NK-92 (cell line): ENCODE measurements around the gene C1orf159.

Source experiments
- DNase-seq: peaks from one replicate; lab custom pipeline; 2025; ENCODE audit not compliant: unreplicated experiment; lab: John Stamatoyannopoulos, UW

Gene C1orf159

DNA sequence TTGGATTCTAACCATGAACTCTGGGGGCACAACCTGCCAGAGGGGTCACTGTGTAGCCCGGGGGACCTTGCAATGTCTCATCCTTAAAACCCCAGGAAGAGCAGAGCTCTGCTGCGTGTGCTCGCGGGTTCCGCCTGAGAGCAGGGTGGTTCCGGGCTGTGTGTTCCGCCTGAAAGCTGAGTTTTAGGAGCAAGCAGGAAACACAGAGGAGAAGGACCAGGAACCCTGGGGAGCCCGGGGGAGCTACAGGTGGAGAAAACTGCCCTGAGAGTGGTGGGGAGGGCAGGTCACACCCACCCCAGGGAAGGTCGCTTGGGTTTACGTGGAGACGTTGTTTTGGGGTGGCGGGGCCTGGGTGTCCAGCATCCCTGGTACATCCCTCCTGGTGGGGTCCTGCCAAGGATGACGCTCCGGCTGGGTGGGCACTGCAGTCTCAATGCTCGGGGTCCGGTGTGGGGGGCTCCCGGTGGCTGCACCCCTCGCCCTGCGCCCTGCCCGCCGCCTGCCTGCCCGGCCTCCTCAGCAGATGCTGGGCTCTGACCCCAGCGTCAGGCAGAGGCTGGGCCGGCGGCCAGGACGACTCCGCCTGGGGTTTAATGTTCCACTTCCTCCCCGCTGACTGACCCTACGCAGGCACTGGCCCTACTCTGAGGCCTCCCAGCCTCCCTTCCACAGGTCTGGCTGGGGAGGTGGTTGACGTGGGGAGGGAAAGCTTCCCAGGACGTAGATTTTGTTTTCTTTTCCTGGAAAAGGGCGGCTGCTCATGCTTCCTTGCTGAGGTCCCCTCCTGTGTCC lies 17.3 kb upstream of the C1orf159 start:
- no peak for DNase-seq

DNA sequence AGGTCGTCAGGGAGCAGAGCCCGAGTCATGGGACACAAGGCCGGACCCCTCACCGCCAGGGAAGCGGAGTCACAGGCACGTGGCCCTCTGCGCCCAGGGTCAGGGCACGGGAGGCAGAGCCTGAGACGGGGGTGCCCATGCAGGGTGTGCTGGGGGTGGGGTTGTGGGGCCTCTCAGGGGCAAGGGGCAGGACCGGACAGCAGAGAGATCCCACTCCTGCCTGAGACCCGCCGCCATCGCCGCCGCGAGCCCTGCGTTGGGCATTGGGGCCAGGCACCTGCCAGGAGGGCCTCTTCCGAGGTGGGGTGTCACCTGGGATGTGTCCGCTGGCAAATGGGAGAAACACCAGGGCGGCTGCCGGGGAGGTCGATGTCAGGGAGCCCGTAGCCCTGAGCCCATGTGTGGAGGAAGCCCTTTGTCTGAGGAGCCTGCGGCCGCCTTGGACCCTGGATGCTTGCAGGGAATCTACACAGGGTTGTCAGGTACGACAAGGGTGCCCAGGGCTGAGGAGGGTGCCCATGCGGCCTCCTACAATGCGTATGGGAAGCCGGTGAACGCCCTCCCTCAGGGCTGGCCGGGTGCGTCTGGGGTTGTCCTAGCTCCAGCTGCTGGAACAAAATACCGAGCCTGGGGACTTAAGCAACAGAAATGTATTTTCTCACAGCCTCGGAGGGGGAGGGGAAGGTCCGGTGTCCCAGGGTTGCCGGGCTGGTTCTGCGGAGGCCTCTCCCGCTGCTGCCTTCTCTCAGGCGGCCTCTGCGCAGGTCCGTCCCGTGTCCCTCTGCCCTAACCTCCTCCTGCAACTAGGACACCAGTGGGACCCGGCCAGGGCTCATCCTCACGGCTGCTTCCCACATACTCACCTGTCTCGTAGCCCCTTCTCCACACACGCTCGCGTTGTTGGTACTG lies 16.4 kb upstream of the C1orf159 start:
- DNase-seq = no peak

DNA sequence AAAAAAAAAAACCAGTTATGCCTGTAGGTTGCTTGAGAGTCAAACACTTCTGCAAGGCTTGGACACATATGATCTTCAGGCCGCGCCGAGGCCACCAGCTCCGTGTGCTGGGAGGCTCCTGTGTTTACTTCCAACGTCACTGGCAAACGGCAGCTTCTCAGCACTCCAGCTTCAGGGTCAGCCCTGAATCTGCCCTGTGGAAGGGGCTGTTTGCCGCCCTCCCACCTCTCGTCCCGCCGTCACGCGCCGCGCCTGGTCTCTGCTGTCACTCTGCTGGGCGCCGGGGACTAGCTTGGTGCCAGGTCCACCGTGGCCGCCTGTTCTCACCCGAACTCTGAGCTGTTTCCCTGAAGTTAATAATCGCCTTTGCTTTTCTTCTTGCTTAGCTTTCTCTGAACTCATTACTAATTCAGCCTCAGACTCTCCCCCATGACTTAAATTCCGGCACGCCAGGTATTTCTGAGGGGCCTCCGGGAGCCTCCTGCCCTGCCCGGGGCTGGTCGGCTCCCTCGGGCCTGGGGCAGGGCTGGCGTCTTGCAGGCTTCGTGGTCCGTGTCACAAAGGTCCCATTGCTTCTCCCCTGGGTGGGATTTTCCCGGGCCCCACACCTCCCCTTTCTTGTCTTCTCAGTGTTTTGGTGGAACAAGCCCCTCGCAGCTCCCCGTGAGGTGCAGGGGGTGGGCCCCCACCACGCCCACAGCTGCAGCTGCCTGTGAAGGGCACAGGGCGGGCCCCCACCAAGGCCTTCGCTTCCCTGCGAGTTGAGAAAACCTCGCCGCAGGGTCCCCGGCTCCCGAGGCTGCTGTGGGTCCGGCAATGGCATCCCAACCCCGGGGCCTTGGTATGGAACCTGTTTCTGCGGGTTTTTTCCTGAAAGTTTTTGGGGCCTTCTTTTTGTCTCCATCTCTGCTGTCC lies 14.6 kb upstream of the C1orf159 start:
- DNase-seq = no peak

- DNase-seq = no peak
Observed at GRCh38 chr1:1129381-1129821, 13.5 kb upstream of the C1orf159 start.

DNA sequence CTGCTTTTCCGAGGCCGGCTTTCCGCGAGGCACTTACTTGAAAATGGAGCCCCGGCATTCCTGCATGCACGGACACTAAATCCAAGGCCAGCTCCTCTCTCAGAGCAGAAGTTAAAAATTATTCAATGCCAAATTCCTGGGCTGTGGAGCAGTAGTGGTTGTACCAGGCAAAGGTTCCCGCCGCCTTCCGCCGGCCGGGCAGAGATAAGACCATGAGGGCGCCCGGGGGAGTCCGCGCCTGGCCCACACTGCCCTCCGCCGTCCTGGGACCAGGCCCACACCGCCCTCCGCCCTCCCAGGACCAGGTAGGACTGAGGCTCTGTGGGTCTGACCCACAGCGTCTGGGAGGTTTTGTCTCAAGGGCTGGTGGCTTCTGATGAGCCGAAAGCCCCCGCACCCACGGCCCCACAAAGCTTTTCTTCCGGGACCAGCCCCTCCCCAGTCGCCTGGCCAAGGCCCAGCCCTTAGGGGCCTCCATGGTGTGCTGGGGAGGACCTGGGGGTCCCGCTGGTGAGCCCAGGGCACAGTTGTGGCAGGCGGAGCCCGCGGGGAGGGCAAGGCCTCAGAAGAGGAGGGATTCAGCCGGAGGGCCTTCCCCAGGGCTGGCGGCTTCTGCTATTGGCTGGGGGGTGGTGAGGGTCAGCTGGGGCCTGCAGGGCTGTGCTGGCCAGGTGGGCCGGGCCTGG lies 12.7 kb upstream of the C1orf159 start:
- DNase-seq = no peak

DNA sequence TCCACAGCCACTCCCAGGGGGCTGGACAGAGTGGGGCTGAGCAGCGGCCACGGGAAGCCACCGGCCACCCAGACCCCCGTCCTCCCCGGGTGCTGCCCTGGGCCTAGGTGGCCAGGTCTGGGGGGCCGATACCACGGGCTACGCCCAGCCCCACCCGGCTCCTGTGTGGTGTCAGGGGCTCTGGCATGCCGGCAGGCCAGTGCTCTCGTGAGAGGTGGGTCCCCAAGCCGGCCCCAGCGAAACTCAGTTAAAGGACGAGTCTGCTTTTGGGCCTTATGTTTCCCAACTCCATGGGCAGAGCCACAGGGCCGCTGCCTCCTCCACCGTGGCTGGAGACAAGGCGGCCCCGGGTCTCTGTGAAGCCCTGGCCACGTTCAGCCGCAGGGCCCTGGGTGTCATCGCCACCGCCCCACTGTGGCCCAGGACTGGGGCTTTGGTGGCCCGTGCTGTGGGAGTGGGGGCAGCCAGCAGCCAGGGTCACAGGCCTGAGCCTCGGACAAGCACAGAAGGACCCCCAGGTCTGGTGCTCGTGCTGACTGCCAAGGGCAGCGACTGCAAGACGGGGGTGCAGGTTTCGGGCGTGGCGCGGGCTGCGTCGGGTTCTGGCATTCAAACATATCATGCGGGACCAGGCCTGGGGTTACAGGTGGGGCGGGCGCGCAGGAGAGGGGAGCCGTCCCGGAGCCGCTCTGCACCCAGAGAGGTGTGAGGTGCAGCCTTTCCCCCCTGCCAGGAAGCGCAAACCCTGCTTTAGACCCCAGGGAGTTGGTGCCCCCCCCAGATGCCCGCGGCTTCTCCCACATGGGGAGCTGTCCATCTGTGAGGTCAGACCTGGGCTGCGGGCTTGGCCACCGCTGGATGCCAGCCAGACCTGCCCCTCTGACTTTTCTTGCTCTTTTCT lies 11.9 kb upstream of the C1orf159 start:
- DNase-seq = no peak

GRCh38 chr1:1125945-1126344 lies 10.1 kb upstream of the C1orf159 start:
- DNase-seq = no peak

DNA sequence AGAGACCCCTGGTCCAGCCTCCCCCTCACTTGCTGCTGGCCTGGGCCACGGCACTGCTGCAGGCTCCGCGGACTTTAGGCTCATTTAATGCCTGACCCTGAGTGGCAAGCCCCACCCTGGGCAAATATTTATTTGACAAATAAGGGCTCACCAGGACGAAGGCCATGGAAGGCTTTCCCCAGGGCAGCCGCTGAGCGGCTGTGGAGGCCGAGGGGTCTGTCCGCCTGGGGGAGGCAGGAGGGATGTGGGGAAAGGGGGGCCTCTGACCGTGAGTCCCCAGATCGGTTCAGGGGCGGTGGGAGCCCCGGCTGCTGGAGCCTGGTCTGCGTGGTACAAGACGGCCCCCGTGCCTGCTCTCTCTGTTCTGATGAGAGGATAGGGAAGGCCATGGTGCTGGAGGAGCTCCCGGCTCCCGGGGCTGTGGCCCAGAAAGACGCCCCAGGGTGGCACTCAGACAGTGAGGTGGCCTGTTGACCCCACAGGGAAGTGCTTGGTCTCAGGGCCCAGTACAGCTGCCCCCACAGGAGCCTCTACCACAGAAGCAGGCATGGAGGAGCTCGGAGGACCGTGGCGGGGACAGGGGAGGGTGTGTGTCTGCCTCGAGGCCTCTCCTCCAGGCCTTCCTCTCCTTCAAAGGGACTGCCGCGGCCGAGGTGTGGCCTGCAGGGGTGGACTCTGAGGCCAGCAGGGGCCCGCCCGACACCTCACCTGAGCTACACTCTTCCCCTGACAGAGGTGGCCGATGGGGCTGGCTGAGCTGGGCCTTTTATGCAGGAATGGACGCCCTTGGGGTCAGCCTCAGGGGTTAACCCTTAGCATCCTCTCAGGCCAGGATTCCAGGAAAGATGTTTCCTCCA lies 9.1 kb upstream of the C1orf159 start:
- DNase-seq = no peak

DNA sequence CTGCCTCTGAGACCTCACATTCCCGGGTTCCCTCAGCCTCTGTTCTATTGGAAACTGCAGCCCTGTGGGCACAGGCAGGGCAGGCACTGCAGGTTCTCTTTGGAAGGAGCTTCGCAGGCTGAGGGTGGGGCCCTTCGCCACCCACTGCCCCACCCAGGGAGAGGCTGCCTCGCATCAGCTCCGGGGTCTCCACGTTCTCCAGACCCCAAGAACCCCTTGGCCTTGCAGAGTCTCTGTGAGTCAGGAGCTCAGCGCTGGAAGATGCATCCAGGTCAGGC lies 8.6 kb upstream of the C1orf159 start:
- no peak for DNase-seq

DNA sequence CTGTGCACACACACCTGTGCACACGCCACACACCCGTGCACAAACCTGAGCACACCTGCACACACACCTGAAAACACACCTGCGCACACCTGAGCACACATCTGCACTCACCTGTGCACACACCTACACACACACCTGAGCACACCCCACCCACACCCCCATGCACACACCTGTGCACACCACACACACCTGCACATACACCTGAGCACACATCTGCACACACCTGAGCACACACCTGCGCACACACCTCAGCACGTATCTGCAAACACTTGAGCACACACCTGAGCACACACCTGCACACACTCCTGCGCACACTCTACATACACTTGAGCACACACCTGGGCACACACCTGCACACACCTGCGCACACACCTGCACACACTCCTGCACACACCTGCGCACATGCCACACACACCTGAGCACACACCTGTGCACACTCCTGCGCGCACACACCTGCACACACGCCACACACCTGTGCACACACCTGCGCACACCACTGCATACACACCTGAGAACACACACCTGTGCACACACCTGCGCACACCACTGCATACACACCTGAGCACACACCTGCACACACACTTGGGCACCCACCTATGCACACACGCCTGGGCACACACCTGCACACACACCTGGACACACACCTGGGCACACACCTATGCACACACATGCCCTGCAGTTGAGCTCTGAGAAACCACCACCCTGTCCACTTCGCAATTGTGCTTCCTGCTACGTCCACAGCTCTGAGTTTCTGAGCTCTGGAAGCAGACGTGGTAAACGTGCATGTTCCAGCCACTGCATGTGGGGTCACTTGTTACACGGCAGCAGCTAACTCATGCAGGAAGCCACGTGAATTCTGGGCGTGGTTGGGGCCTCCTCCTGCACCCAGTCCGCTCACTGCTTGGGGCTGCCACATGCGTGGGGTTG lies 8.0 kb upstream of the C1orf159 start:
- DNase-seq = no peak

DNA sequence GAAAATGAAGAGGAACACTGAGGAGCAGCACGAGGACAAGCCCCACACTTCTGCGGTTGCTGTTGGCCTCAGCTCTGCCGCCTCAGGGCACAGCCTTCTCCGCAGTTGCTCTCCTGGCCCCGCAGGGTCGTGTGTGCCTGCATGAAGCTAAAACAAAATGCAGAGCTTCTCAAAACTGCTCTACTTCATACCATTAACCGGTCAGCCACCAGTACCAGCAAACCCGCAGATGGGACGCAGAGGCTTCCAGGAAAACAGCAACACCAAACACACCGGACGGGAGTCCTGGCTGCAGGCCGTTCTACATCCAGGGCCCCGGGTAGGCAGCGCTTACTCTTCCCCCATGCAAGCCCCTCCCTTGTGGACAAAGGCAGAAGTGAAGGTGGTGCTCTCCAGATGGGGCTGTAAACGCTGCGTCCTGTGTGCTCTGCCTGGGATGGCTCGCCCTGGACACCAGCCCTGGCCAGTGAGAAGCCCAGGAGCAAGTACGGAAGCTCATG lies 7.1 kb upstream of the C1orf159 start:
- DNase-seq = no peak

GRCh38 chr1:1122078-1122811 lies 6.4 kb upstream of the C1orf159 start:
- DNase-seq = no peak

DNA sequence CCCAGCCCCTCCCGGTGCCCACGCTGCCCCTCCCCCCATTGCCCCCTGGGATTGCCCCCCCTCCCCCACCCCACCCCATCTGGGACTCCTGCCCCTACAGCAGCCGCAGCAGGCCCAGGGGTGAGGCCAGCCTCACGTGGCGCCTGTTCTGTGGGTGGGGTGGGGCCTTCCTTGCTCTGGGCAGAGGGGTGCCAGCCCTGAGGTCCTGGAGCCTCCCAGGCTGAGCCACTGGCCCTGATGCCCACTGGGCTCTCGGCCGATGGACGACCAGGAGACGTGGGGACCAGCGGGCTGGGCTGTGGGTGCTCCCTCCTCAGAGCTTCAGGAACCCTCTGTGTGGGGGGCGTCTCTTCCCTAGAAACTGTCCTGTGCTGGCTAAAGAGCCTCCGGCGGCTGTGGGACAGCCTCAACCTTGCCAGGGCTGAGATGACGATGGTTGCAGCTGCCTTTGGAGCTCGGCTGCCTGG lies 5.8 kb upstream of the C1orf159 start:
- DNase-seq = no peak

- DNase-seq = no peak
Observed at GRCh38 chr1:1120866-1121591, 5.1 kb upstream of the C1orf159 start.

DNA sequence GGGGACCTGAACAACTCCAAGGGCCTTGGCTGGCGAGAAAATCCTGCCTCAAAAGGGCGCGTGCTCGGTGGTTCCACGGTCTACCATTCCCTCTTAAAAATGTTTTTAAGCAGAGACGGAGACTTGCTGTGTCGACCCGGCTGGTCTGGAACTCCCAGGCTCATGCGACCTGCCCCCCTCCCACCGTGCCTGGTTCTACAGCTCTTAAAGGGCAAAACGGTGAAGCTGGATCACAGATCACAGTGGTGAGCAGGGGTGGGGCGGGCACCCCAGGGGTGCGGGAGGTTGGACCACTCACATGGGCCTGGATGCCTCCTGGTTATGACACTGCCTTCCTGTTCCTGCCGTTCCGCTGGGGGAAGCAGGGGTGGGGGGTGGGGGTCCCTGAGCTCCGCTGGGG lies 4.2 kb upstream of the C1orf159 start:
- no peak for DNase-seq

DNA sequence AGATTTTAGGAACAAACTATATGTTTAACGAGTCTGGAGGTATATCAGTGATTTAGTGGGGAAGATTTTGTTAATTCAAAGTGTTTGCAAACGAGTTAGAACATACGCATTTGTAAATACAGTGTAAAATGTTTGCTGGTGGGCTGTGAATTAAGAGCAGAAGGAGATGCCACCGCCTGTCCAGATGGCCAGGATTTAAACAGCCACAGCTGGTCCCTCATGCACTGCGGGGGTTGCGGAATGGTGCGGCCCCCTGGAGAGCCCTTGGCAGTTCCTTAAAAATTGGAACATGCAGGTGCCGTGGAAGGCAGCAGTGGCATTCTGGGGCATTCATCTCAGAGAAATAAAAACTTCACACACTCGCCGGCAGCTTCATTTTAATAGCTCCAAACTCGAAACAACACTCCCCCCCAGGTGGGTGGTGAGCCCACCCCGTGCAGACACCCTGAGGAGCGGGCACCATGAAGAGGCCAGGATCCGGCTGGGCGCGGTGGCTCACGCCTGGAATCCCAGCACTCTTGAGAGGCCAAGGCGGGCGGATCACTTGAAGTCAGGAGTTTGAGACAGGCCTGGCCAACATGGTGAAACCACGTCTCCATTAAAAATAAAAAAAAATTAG lies 3.5 kb upstream of the C1orf159 start:
- DNase-seq = no peak
